Esophagus muscularis mucosa (tissue), 4 donors: ENCODE results near the gene CNKSR1. TPM values are rescaled to one million over a fixed set of nuclear protein-coding genes. Genes with fewer than 3 reads are reported as not detected.

Experiments used
- DNase-seq: peaks from one replicate; pipeline ENCODE4 v3.0.0-alpha.2; 2017; ENCODE audit errors: extremely low spot score
- H3K27ac ChIP-seq, 4 donors: fragments of 200-600 bp; sonication (generic); replicated peaks in 1 of 4; 1 replicate in 3 of 4; 2 replicates in 1 of 4; pipeline ENCODE4 v1.5.1; 2016 to 2019; ENCODE audit warnings: mild to moderate bottlenecking in 1 of 4
- H3K27me3 ChIP-seq, 4 donors: fragments of 200-600 bp; sonication (generic); one replicate each; pipeline versions ENCODE4 v1.5.1 to v1.6.0; 2016 to 2019
- H3K36me3 ChIP-seq, 4 donors: fragments of 200-600 bp; sonication (generic); one replicate each; pipeline ENCODE4 v1.5.1; 2016 to 2019
- H3K4me1 ChIP-seq, 4 donors: fragments of 200-600 bp; sonication (generic); one replicate each; pipeline ENCODE4 v1.5.1; 2016 to 2019
- H3K4me3 ChIP-seq, 4 donors: fragments of 200-600 bp; sonication (generic); 1 replicate in 2 of 4; 2 replicates in 2 of 4; pipeline ENCODE4 v1.5.1; 2016 to 2019; ENCODE audit warnings: mild to moderate bottlenecking in 4 of 4, moderate library complexity in 1 of 4
- H3K9me3 ChIP-seq, 4 donors: fragments of 200-600 bp; sonication (generic); 1 replicate in 3 of 4; 2 replicates in 1 of 4; pipeline ENCODE4 v1.5.1; 2016 to 2019
- EP300 ChIP-seq: sonication (generic); formaldehyde crosslinking; IDR thresholded peaks from one replicate; pipeline ENCODE4 v1.6.1; 2017; ENCODE audit warnings: antibody characterized with exemption
- POLR2A ChIP-seq: fragments of 450-650 bp; IDR thresholded peaks from one replicate; pipeline ENCODE4 v1.6.1; 2017; ENCODE audit warnings: antibody characterized with exemption, moderate library complexity, mild to moderate bottlenecking, low read depth
- POLR2AphosphoS5 ChIP-seq, 2 donors: sonication (generic); formaldehyde crosslinking; IDR thresholded peaks; one replicate each; pipeline ENCODE4 v1.6.1; 2017; ENCODE audit warnings: antibody characterized with exemption in 2 of 2
- WGBS: methylation state at CpG from one replicate; pipeline ENCODE4 v1.1.5; 2018; 5-methylcytosine and 5-hydroxymethylcytosine counted together
- intact Hi-C: fragments of 100-400 bp; cut with DNase I; formaldehyde crosslinking; loops from one replicate; pipeline ENCODE4 v1.15.1; 2023
- total RNA-seq, 4 donors: library from RNA; depleted of rRNA; stranded (reverse); fragments of >200 nt; gene quantifications; one replicate each; pipeline versions ENCODE4 v1.1.0 to v1.2.1, GENCODE V29; 2016
- TF ChIP-seq, protein P1 (sequence below), 3 experiments: fragments of 200-600 bp in 2 of 3; fragments of 450-650 bp in 1 of 3; sonication (generic) in 2 of 3; IDR thresholded peaks; one replicate each; pipeline ENCODE4 v1.5.1; 2017 to 2019; ENCODE audit warnings: antibody characterized with exemption in 3 of 3, mild to moderate bottlenecking in 2 of 3, moderate library complexity in 1 of 3

CNKSR1 gene
- total RNA-seq, 4 donors from 2014 or later: 1.4 to 2.6 (median 1.9) TPM

DNA sequence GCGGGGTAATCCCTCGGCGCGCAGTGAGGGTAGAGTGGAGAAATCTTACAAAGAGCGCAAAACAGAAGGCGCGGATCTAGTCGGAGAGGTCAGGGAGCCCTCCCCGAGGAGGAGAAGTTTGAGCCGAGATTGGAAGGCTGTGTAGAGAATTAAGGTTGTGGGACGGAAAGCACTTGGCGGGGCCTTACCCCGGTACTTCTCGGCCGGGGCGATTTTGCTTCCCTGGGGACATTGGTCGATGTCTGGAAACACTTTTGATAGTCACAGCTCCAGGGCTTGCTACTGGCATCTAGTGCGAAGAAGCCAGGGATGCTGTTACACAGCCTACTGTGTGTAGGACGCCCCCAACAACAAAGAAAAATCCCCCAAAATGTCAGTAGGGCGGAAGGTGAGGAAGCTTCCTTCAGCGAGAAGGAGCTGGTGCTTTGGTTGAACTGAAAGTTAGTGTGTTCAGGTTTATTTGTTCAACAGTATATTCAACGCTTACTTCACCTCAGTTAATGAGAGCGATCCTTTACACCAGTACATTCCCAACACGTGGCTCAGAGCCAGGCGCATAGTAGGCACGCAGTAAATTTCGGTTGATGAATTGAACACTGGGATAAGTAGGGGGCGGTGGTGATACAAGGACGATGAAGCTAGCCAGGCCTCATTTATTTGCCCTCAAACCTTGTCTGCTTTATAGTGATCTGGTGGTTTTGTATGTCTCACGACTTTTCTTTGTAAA, 57.5 kb downstream of the CNKSR1 start:
- H3K4me3 ChIP-seq: peak overlapping the region; percentile 69 to 73 (median 72)
- H3K36me3 ChIP-seq: no peaks in the 10 kb centered on the region
- H3K9me3 ChIP-seq: no peaks in the 10 kb centered on the region
- DNase-seq: no peak
- no peaks in the 10 kb centered on the region for H3K27me3 ChIP-seq
- TF ChIP-seq POLR2AphosphoS5 (IDR thresholded peaks at IDR 0.05) (no peak), POLR2A (no peak), EP300 (no peak)
- TF ChIP-seq, protein P1, sequence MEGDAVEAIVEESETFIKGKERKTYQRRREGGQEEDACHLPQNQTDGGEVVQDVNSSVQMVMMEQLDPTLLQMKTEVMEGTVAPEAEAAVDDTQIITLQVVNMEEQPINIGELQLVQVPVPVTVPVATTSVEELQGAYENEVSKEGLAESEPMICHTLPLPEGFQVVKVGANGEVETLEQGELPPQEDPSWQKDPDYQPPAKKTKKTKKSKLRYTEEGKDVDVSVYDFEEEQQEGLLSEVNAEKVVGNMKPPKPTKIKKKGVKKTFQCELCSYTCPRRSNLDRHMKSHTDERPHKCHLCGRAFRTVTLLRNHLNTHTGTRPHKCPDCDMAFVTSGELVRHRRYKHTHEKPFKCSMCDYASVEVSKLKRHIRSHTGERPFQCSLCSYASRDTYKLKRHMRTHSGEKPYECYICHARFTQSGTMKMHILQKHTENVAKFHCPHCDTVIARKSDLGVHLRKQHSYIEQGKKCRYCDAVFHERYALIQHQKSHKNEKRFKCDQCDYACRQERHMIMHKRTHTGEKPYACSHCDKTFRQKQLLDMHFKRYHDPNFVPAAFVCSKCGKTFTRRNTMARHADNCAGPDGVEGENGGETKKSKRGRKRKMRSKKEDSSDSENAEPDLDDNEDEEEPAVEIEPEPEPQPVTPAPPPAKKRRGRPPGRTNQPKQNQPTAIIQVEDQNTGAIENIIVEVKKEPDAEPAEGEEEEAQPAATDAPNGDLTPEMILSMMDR (IDR thresholded peaks at IDR 0.05): no peak
- peaks cover 0 to 22% (median 17%) of the 10 kb centered on the region in 4 donors for H3K4me1 ChIP-seq
- intact Hi-C loops: loop anchor here (2.0 to 5.0 kb wide), 2 partner anchors 64 to 123 kb away; partner anchors contain the start of genes PDIK1L and ZNF593OS
- peak overlapping the region; percentile 86 to 93 (median 92) for H3K27ac ChIP-seq
- WGBS: 3% methylated on average over 30 of the region's 30 CpGs

DNA sequence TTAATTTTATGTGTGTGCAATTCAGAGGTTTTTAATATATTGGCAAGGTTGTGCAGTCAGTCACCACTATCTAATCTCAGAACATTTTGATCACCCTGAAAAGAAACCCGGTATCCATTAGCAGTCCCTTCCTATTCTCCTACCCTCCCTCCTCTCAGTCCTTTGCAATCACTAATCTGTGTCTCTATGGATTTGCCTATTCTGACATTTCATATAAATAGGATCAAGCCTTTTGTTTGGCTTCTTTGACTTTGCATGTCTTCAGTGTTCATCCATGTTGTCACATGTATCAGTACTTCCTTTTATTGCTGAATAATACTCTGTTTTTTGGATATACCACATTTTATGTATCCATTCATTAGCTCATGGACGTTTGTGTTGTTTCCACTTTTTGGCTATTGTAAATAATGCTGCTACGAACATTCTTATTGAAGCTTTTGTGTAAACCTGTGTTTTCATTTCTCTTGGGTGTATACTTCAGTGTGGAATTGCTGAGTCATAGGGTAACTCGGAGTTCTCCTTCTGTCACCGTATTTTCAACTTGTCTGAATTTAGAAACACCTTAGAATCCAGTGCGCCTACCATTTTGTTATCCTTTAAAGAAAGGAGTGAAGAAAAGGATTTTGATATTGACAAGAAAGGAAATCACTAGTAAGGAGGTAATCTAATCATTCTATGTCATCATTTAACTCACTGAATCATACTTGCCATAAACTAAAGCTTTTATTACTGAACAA, 60.1 kb downstream of the CNKSR1 start:
- TF ChIP-seq, protein P1 (IDR thresholded peaks at IDR 0.05): no peak
- TF ChIP-seq POLR2A: no peak
- no peak for TF ChIP-seq POLR2AphosphoS5 (IDR thresholded peaks at IDR 0.05)
- TF ChIP-seq EP300: no peak
- H3K4me1 ChIP-seq: peaks cover 0 to 22% (median 17%) of the 10 kb centered on the region in 4 donors
- H3K4me3 ChIP-seq: no peak overlapping the region
- intact Hi-C loops: no loop called here
- no peaks in the 10 kb centered on the region for H3K9me3 ChIP-seq
- 70% methylated on average over 6 of the region's 6 CpGs for WGBS
- no peak overlapping the region for H3K27ac ChIP-seq
- H3K27me3 ChIP-seq: no peaks in the 10 kb centered on the region
- no peak for DNase-seq
- no peaks in the 10 kb centered on the region for H3K36me3 ChIP-seq

Other genes starting within 250 kb of the CNKSR1 start
- gene PAFAH2, start 179.4 kb upstream of the CNKSR1 start, total RNA-seq: 1 to 10 TPM; 6.1 to 10.0 (median 9.2) TPM
- 1 to 10 TPM in 1 of 4 donors, under 1 TPM in 2, not detected in 1; 0.33 to 2.1 (median 0.97) TPM for gene EXTL1, start 155.7 kb upstream of the CNKSR1 start, total RNA-seq
- gene SLC30A2, start 131.4 kb upstream of the CNKSR1 start, total RNA-seq: under 1 TPM in 1 of 4 donors, not detected in 3; 0.17 TPM
- 1 to 10 TPM in 2 of 4 donors, under 1 TPM in 1, not detected in 1; 0.42 to 4.1 (median 2.1) TPM for gene TRIM63, start 109.9 kb upstream of the CNKSR1 start, total RNA-seq
- gene PDIK1L, start 65.7 kb upstream of the CNKSR1 start, total RNA-seq: 1 to 10 TPM; 5.1 to 6.4 (median 5.7) TPM
- gene FAM110D, start 18.4 kb upstream of the CNKSR1 start, total RNA-seq: 10 to 100 TPM in 2 of 4 donors, 1 to 10 TPM in 2; 2.9 to 17.9 (median 11.6) TPM
- gene C1orf232, start 8.5 kb upstream of the CNKSR1 start, total RNA-seq: not detected
- gene ZNF593, start 7.6 kb upstream of the CNKSR1 start, total RNA-seq: 10 to 100 TPM; 10.4 to 41.6 (median 22.5) TPM
- gene ZNF593OS, start 5.7 kb upstream of the CNKSR1 start, total RNA-seq: not detected
- gene CATSPER4, start 13.1 kb downstream of the CNKSR1 start, total RNA-seq: not detected
- gene CEP85, start 56.7 kb downstream of the CNKSR1 start, total RNA-seq: 1 to 10 TPM; 3.0 to 6.3 (median 4.8) TPM
- 10 to 100 TPM; 52.7 to 81.7 (median 59.8) TPM for gene SH3BGRL3, start 102.6 kb downstream of the CNKSR1 start, total RNA-seq
- gene UBXN11, start 129.1 kb downstream of the CNKSR1 start, total RNA-seq: 10 to 100 TPM in 2 of 4 donors, 1 to 10 TPM in 2; 7.1 to 13.3 (median 10.1) TPM
- gene CD52, start 140.5 kb downstream of the CNKSR1 start, total RNA-seq: 10 to 100 TPM in 1 of 4 donors, 1 to 10 TPM in 2, not detected in 1; 3.8 to 14.0 (median 7.1) TPM
- gene CRYBG2, start 176.6 kb downstream of the CNKSR1 start, total RNA-seq: under 1 TPM in 2 of 4 donors, not detected in 2; 0.42 to 0.86 TPM
- not detected for gene ZNF683, start 195.3 kb downstream of the CNKSR1 start, total RNA-seq
- not detected for gene LIN28A, start 233.3 kb downstream of the CNKSR1 start, total RNA-seq